Endodermal cell (in vitro differentiated cells): Measurements from ENCODE around the gene SNAP47. TPM values are rescaled to one million over a fixed set of nuclear protein-coding genes. Genes with fewer than 3 reads are reported as not detected.

ENCODE experiments used
- DNase-seq: peaks from one replicate; pipeline ENCODE4 v3.0.0-alpha.2; 2017
- H3K27ac ChIP-seq: 2 replicates; pipeline ENCODE4 v1.5.1; 2013; ENCODE audit warnings: mild to moderate bottlenecking, low read depth, low read length, moderate library complexity
- H3K27me3 ChIP-seq: 2 replicates; pipeline ENCODE4 v1.6.1; 2013; ENCODE audit warnings: mild to moderate bottlenecking, low read length, moderate library complexity; ENCODE audit not compliant: insufficient read depth, control insufficient read depth, poor library complexity, severe bottlenecking
- H3K36me3 ChIP-seq: 2 replicates; pipeline ENCODE4 v1.7.0; 2013; ENCODE audit warnings: mild to moderate bottlenecking, low read length, moderate library complexity; ENCODE audit not compliant: control insufficient read depth, insufficient read depth
- H3K4me1 ChIP-seq: one replicate; pipeline ENCODE4 v1.7.0; 2013; ENCODE audit warnings: low read length; ENCODE audit not compliant: control insufficient read depth, insufficient read depth
- H3K4me3 ChIP-seq: 2 replicates; pipeline ENCODE4 v1.5.1; 2013; ENCODE audit warnings: mild to moderate bottlenecking, low read length, moderate library complexity
- H3K9ac ChIP-seq: 2 replicates; pipeline ENCODE4 v1.6.1; 2013; ENCODE audit warnings: mild to moderate bottlenecking, low read length, moderate library complexity; ENCODE audit not compliant: poor library complexity, severe bottlenecking; ENCODE audit errors: extremely low read depth
- H3K9me3 ChIP-seq: 2 replicates; pipeline ENCODE4 v1.6.1; 2013; ENCODE audit warnings: mild to moderate bottlenecking, low read length, moderate library complexity; ENCODE audit not compliant: control insufficient read depth
- H3K27ac Mint-ChIP-seq: 2 replicates; pipeline ENCODE4 v1.8.0; 2020; ENCODE audit warnings: mixed read lengths
- H3K27me3 Mint-ChIP-seq: 2 replicates; pipeline ENCODE4 v1.8.0; 2021; ENCODE audit warnings: mild to moderate bottlenecking, mixed read lengths; ENCODE audit not compliant: insufficient read depth
- H3K36me3 Mint-ChIP-seq: 2 replicates; pipeline ENCODE4 v1.8.0; 2020; ENCODE audit warnings: low read depth, mixed read lengths
- H3K4me1 Mint-ChIP-seq: 2 replicates; pipeline ENCODE4 v1.8.0; 2020; ENCODE audit warnings: mixed read lengths
- H3K4me3 Mint-ChIP-seq: 2 replicates; pipeline ENCODE4 v1.8.0; 2020; ENCODE audit warnings: mild to moderate bottlenecking, moderate library complexity, mixed read lengths
- H3K9me3 Mint-ChIP-seq: 2 replicates; pipeline ENCODE4 v1.8.0; 2020; ENCODE audit warnings: mild to moderate bottlenecking, mixed read lengths
- CTCF ChIP-seq: fragments of 200-600 bp; sonication (generic); conservative IDR thresholded peaks from 2 replicates; pipeline ENCODE4 v1.5.0; 2021; ENCODE audit warnings: antibody characterized with exemption, mild to moderate bottlenecking
- WGBS, 2 experiments: methylation state at CpG; one replicate each; pipeline versions ENCODE4 v1.1.5 to v1.1.7; 2013; ENCODE audit warnings: missing lambda C conversion rate in 2 of 2, mixed read lengths in 1 of 2; ENCODE audit not compliant: insufficient coverage in 1 of 2, insufficient read length in 1 of 2; 5-methylcytosine and 5-hydroxymethylcytosine counted together
- total RNA-seq, 2 donors: library from RNA; stranded (reverse); fragmentation: NEBNext Ultra II Directional in 1 of 2; extraction: Animal tissue kit (Norgen Biotek cat#: 25700) in 1 of 2; gene quantifications; 2 replicates in 1 of 2; 3 replicates in 1 of 2; pipeline ENCODE4 v1.2.1, GENCODE V29; 2021

SNAP47 gene
- total RNA-seq, 2 donors from 2014 or later: 42.5 to 46.6 TPM

GRCh38 chr1:227712648-227713047 lies 22.6 kb upstream of the SNAP47 start:
- H3K36me3 ChIP-seq: no peaks in the 10 kb centered on the region
- no peak overlapping the region for H3K9ac ChIP-seq
- Mint-ChIP-seq H3K36me3 (no peaks in the 10 kb centered on the region), H3K27me3 (peaks cover 5% of the 10 kb centered on the region), H3K4me3 (no peak overlapping the region), H3K27ac (no peak overlapping the region), H3K9me3 (peaks cover 78% of the 10 kb centered on the region), H3K4me1 (no peaks in the 10 kb centered on the region)
- no peak overlapping the region for H3K27ac ChIP-seq
- no peaks in the 10 kb centered on the region for H3K4me1 ChIP-seq
- no peak for DNase-seq
- no peak overlapping the region for H3K4me3 ChIP-seq
- H3K9me3 ChIP-seq: peaks cover 22% of the 10 kb centered on the region
- H3K27me3 ChIP-seq: no peaks in the 10 kb centered on the region
- TF ChIP-seq CTCF: no peak

GRCh38 chr1:227718932-227719331 lies 16.3 kb upstream of the SNAP47 start:
- no peak overlapping the region for H3K27ac ChIP-seq
- TF ChIP-seq CTCF: no peak
- H3K27me3 ChIP-seq: no peaks in the 10 kb centered on the region
- H3K4me1 ChIP-seq: no peaks in the 10 kb centered on the region
- no peak overlapping the region for H3K27ac Mint-ChIP-seq
- peaks cover 5% of the 10 kb centered on the region for H3K27me3 Mint-ChIP-seq
- H3K9me3 Mint-ChIP-seq: peaks cover 91% of the 10 kb centered on the region
- no peak for DNase-seq
- no peaks in the 10 kb centered on the region for H3K36me3 ChIP-seq
- H3K36me3 Mint-ChIP-seq: no peaks in the 10 kb centered on the region
- H3K4me1 Mint-ChIP-seq: no peaks in the 10 kb centered on the region
- 87% methylated on average over 2 of the region's 2 CpGs; no CpG with 5 or more reads in 1 of the 2 experiments for WGBS, 2 experiments
- no peak overlapping the region for H3K9ac ChIP-seq
- H3K4me3 ChIP-seq: no peak overlapping the region
- H3K9me3 ChIP-seq: peaks cover 20% of the 10 kb centered on the region
- H3K4me3 Mint-ChIP-seq: no peak overlapping the region

GRCh38 chr1:227723474-227723873 lies 11.8 kb upstream of the SNAP47 start:
- Mint-ChIP-seq H3K27ac (no peak overlapping the region), H3K27me3 (peaks cover 8% of the 10 kb centered on the region), H3K4me1 (peaks cover 2% of the 10 kb centered on the region), H3K4me3 (no peak overlapping the region), H3K9me3 (peaks cover 60% of the 10 kb centered on the region), H3K36me3 (no peaks in the 10 kb centered on the region)
- no peak overlapping the region for H3K9ac ChIP-seq
- H3K4me3 ChIP-seq: no peak overlapping the region
- no peak for TF ChIP-seq CTCF
- 83 to 100% methylated on average over 1 of the region's 1 CpG for WGBS, 2 experiments
- no peak overlapping the region for H3K27ac ChIP-seq
- H3K4me1 ChIP-seq: no peaks in the 10 kb centered on the region
- no peak for DNase-seq
- peaks cover 20% of the 10 kb centered on the region for H3K9me3 ChIP-seq
- H3K27me3 ChIP-seq: no peaks in the 10 kb centered on the region
- no peaks in the 10 kb centered on the region for H3K36me3 ChIP-seq
